CD4-positive, alpha-beta T cell treated with Interferon gamma for 1 hour (primary cell): ENCODE measurements around the gene PSME3.
"Not testable (repeated sequence)": the region's sequence is repeated elsewhere in the genome, so short reads cannot be mapped to it uniquely, and the experiment has no call there.

ENCODE experiments used
- DNase-seq: peaks from one replicate; pipeline ENCODE4 v3.0.0-alpha.2; 2020

Gene PSME3

DNA sequence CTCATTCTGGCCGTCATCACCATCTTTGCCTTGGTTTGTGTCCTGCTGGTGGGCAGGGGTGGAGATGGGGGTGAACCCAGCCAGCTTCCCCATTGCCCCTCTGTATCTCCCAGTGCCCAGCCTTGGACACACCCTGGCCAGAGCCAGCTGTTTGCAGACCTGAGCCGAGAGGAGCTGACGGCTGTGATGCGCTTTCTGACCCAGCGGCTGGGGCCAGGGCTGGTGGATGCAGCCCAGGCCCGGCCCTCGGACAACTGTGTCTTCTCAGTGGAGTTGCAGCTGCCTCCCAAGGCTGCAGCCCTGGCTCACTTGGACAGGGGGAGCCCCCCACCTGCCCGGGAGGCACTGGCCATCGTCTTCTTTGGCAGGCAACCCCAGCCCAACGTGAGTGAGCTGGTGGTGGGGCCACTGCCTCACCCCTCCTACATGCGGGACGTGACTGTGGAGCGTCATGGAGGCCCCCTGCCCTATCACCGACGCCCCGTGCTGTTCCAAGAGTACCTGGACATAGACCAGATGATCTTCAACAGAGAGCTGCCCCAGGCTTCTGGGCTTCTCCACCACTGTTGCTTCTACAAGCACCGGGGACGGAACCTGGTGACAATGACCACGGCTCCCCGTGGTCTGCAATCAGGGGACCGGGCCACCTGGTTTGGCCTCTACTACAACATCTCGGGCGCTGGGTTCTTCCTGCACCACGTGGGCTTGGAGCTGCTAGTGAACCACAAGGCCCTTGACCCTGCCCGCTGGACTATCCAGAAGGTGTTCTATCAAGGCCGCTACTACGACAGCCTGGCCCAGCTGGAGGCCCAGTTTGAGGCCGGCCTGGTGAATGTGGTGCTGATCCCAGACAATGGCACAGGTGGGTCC, 18.4 kb downstream of the PSME3 start:
- not testable (repeated sequence) for DNase-seq

DNA sequence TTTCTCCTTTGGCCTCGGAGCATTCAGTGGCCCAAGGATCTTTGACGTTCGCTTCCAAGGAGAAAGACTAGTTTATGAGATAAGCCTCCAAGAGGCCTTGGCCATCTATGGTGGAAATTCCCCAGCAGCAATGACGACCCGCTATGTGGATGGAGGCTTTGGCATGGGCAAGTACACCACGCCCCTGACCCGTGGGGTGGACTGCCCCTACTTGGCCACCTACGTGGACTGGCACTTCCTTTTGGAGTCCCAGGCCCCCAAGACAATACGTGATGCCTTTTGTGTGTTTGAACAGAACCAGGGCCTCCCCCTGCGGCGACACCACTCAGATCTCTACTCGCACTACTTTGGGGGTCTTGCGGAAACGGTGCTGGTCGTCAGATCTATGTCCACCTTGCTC, 19.2 kb downstream of the PSME3 start:
- DNase-seq = no peak

GRCh38 chr17:42853004-42853403, 19.8 kb downstream of the PSME3 start:
- no peak for DNase-seq

- DNase-seq = no peak
Observed at GRCh38 chr17:42853597-42853967, 20.4 kb downstream of the PSME3 start.

DNA sequence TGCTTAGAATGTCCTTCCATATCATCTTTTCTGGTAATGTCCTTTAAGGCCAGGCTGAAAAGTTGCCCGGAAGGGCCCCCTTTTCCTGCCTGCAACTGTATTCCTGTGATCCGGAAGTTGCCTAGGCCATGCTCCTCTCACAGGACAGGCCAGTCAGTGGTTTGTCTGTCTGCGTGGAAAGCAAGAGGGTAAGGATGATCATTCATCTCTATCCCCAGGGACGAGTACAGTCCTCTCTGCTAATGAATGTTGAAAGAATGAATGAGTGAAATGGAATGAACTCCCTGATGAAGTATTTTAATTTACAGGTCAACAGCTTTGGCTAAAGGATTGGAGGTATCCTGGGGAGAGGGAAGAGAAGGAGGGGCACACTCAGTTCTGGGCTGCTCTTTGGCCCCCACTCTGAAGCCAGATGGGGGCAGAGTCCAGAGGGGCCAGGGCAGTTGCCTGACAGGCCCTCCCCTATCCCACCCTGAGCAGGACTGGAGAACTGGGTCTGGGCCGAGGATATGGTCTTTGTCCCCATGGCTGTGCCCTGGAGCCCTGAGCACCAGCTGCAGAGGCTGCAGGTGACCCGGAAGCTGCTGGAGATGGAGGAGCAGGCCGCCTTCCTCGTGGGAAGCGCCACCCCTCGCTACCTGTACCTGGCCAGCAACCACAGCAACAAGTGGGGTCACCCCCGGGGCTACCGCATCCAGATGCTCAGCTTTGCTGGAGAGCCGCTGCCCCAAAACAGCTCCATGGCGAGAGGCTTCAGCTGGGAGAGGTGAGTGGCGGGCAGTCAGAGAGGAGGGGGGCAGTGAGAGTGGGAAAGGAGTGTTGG, 21.0 kb downstream of the PSME3 start:
- DNase-seq = no peak

DNA sequence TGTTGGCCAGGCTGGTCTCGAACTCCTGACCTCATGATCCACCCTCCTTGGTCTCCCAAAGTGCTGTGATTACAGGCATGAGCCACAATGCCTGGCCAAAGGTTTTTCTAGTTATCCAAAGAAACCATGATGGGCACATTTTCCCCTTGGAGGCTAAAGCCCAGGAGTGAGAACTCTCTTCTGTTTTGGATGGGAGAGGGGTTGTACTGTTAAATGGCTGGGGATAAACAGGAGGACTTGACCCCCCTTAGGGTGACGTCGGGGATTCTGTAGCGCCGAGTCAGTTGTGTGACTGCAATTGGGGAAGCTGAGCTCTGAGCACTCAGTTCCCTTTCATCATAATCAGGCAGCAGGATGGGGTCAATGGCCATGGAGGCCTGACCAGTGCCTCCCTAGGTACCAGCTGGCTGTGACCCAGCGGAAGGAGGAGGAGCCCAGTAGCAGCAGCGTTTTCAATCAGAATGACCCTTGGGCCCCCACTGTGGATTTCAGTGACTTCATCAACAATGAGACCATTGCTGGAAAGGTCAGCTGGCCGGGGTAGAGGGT, 21.9 kb downstream of the PSME3 start:
- no peak for DNase-seq

DNA sequence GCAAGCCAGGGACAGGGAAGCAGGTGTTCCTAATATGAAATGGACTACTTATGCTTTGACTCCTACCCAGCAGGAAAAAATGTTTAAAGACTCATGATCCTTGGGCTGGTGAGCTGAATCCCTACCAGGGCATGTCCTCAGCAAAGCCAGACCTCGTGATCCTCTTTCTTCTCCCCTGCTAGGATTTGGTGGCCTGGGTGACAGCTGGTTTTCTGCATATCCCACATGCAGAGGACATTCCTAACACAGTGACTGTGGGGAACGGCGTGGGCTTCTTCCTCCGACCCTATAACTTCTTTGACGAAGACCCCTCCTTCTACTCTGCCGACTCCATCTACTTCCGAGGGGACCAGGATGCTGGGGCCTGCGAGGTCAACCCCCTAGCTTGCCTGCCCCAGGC, 22.9 kb downstream of the PSME3 start:
- not testable (repeated sequence) for DNase-seq

DNA sequence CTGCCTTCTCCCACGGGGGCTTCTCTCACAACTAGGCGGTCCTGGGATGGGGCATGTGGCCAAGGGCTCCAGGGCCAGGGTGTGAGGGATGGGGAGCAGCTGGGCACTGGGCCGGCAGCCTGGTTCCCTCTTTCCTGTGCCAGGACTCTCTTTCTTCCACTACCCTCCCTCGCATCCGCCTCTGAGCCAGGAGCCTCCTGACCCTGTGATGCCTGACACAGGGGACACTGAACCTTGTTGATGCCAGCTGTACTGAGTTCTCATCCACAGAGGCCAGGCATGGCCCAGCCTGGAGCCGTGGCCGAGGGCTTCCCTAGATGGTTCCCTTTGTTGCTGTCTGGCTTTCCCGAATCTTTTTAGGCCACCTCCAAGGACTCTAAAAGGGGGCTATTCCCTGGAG, 23.3 kb downstream of the PSME3 start:
- DNase-seq = not testable (repeated sequence)

DNA sequence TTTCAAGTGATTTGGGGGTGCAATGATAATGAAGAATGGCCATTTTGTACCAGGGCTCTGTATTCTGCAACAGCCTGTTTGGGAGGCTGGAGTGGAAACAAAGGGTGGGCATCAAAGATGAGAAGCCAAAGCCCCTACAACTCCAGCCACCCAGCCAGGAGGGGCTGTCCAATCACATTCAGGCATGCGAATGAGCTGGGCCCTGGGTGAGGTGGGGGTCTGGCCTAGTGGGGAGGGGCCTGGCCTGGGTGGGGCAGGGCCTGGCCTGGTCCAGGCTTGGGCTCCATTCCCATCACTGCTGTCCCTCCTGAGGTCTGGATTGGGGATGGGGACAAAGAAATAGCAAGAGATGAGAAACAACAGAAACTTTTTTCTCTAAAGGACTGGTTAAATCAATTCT, 24.2 kb downstream of the PSME3 start:
- DNase-seq = no peak

DNA sequence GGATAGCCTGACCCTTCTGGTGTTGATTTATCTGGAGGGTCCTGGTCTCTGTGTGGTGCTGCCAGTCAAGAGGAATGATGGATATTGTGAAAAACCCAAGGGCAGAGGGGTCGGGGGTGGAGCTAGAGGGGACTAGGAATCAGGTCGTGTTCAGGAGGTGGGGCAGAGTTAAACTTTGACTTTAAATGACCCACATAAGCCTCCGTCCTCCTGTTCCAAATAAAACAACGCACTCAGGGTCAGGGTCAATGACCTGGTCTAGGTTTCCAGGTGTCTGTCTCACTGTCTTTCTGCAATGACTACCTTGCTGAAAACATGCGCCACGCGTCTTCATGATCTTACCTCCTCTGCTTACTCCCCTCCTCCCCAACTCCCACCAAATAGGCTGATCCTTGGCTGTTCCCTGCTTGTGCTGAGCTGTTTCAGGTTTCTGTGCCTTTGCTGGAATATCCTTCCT, 32.5 kb downstream of the PSME3 start:
- no peak for DNase-seq

- DNase-seq = no peak
Observed at GRCh38 chr17:42866216-42866615, 33.0 kb downstream of the PSME3 start.

- no peak for DNase-seq
Observed at GRCh38 chr17:42866631-42867575, 33.7 kb downstream of the PSME3 start.

DNA sequence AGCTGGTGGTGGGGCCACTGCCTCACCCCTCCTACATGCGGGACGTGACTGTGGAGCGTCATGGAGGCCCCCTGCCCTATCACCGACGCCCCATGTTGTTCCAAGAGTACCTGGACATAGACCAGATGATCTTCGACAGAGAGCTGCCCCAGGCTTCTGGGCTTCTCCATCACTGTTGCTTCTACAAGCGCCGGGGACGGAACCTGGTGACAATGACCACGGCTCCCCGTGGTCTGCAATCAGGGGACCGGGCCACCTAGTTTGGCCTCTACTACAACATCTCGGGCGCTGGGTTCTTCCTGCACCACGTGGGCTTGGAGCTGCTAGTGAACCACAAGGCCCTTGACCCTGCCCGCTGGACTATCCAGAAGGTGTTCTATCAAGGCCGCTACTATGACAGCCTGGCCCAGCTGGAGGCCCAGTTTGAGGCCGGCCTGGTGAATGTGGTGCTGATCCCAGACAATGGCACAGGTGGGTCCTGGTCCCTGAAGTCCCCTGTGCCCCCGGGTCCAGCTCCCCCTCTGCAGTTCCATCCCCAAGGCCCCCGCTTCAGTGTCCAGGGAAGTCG, 34.6 kb downstream of the PSME3 start:
- not testable (repeated sequence) for DNase-seq

- no peak for DNase-seq
Observed at GRCh38 chr17:42868338-42868737, 35.1 kb downstream of the PSME3 start.

DNA sequence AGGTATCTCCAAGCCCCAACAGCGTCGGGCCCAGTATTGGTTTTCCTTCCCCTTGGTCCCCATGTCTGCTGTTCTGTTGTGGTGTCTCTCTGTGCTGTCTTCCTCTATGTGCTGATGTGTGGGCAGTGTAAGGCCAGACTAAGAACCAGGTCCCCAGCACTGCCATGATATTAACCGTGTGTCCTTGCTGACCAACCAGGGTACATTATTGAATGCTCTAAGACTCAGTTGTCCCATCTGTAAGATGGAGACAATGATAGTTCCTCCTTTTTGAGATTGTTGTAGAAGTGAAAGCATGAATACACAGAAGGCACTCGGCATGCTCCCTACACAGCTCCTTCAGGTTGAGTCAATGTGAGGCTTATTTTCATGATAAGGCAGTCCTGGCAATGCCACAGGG, 38.5 kb downstream of the PSME3 start:
- DNase-seq = no peak

- no peak for DNase-seq
Observed at GRCh38 chr17:42872251-42872965, 39.2 kb downstream of the PSME3 start.

DNA sequence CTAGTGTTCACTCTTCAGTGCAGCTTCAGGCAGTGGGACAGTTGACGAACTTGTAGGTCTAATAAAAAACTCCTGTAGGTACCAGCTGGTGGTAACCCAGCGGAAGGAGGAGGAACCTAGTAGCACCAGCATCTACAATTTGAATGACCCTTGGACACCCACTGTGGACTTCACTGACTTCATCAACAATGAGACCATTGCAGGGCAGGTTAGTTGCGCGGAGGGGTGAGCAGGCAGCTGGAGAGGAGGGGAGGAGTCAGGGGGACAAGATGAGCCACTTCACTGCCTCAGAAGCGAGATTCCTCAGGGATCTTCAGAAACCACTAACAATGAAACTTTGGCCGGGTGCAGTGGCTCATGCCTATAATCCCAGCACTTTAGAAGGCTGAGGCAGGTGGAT, 40.1 kb downstream of the PSME3 start:
- no peak for DNase-seq

DNA sequence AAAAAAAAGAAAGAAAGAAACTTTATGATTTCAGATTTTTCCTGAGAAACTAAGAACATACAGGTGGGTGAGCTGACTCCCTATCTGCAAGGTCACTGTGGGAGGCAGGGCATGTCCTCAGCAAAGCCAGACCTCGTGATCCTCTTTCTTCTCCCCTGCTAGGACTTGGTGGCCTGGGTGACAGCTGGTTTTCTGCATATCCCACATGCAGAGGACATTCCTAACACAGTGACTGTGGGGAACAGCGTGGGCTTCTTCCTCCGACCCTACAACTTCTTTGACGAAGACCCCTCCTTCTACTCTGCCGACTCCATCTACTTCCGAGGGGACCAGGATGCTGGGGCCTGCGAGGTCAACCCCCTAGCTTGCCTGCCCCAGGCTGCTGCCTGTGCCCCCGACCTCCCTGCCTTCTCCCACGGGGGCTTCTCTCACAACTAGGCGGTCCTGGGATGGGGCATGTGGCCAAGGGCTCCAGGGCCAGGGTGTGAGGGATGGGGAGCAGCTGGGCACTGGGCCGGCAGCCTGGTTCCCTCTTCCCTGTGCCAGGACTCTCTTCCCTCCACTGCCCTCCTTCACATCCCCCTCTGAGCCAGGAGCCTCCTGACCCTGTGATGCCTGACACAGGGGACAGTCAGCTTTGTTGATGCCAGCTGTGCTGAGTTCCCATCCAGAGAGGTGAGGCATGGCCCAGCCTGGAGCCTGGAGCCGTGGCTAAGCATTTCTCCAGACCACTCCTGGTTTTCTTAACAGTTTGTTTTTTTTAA, 40.9 kb downstream of the PSME3 start:
- DNase-seq = not testable (repeated sequence)

- no peak for DNase-seq
Observed at GRCh38 chr17:42877037-42877436, 43.8 kb downstream of the PSME3 start.

- DNase-seq = no peak
Observed at GRCh38 chr17:42878123-42878880, 45.1 kb downstream of the PSME3 start.
